ENCODE data around the gene KIRREL1. TPM values are rescaled to one million over a fixed set of nuclear protein-coding genes. Genes with fewer than 3 reads are reported as not detected.

The KIRREL1 gene
- total RNA-seq, 4 donors from 2014 or later: 45.2 to 61.6 (median 49.2) TPM

GRCh38 chr1:158007667-158008386 lies 14.4 kb downstream of the KIRREL1 start:
- no peak for TF ChIP-seq CTCF (IDR thresholded peaks at IDR 0.05; ENCODE audit: low read depth)

GRCh38 chr1:158008630-158009029 lies 15.2 kb downstream of the KIRREL1 start:
- TF ChIP-seq CTCF (IDR thresholded peaks at IDR 0.05; ENCODE audit: low read depth): no peak

GRCh38 chr1:158011714-158012113 lies 18.3 kb downstream of the KIRREL1 start:
- no peak for TF ChIP-seq CTCF (IDR thresholded peaks at IDR 0.05; ENCODE audit: low read depth)

GRCh38 chr1:158013840-158014730 lies 20.6 kb downstream of the KIRREL1 start:
- no peak for TF ChIP-seq CTCF (IDR thresholded peaks at IDR 0.05; ENCODE audit: low read depth)

- no peak for TF ChIP-seq CTCF (IDR thresholded peaks at IDR 0.05; ENCODE audit: low read depth)
Observed at GRCh38 chr1:158014731-158015320, 21.4 kb downstream of the KIRREL1 start.

GRCh38 chr1:158016651-158017335 lies 23.3 kb downstream of the KIRREL1 start:
- no peak for TF ChIP-seq CTCF (IDR thresholded peaks at IDR 0.05; ENCODE audit: low read depth)

Data from subcutaneous adipose tissue (tissue), 4 donors.